ENCODE measurements around the gene RPTOR.

RPTOR gene

GRCh38 chr17:80937462-80938381 is 393.1 kb downstream of the RPTOR start:
- no peak for DNase-seq (ENCODE audit: low read depth)

DNA sequence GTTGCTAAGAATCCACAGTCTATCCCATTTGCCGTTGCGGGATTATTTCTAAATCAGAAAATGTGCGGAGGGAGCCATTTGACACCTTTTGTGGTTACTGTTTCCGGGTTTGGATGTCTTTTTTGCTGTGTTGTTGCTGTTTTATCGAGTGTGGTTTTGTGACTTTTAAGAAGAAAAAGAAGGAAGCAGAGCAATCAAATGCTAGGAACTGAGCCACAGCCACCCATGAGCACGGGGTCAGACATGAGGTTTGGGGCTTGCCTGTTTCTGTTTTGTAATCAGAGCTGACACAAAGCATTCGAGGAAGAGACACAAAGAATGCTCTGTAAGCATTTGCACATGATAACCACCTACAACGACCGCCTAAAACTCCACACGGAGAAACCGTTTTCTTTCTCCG is 393.9 kb downstream of the RPTOR start:
- DNase-seq (ENCODE audit: low read depth) = no peak

GRCh38 chr17:80939151-80940145 is 394.8 kb downstream of the RPTOR start:
- no peak for DNase-seq (ENCODE audit: low read depth)

GRCh38 chr17:80940171-80941123 is 395.8 kb downstream of the RPTOR start:
- DNase-seq (ENCODE audit: low read depth) = no peak

- no peak for DNase-seq (ENCODE audit: low read depth)
Observed at GRCh38 chr17:80941171-80941570, 396.5 kb downstream of the RPTOR start.

DNA sequence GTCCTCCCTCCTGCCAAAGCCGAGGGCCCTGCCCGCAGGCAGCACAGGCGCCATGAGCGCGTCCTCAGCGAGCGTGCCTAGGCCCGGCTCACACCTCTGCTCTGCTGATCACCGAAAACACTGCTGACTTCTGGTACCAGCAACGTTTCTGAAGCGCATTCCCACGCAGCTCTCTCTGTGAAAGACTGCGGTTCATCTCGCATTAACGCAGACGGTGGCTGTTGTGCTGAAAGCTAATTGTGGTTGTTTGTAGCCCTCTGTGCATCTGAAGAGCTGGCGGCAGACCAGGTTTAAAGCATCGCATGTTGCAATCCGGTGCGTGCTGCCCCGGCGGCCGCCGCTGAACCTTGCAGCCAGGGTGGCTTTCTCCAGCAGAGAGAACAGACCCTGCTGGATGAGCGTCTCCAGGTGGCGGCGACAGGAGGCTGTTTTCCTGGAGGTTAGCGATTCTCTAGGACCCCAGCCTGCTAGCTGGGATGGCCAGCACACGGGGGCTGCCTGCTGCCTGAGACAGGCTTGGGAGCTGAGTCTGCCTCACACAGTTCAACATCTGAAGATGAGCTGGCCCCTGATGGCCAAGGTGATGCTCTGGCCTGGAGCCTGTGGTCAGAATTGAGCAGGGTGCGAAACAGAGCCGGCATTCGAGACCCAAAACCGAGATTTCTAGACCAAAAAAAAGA is 397.2 kb downstream of the RPTOR start:
- no peak for DNase-seq (ENCODE audit: low read depth)

DNA sequence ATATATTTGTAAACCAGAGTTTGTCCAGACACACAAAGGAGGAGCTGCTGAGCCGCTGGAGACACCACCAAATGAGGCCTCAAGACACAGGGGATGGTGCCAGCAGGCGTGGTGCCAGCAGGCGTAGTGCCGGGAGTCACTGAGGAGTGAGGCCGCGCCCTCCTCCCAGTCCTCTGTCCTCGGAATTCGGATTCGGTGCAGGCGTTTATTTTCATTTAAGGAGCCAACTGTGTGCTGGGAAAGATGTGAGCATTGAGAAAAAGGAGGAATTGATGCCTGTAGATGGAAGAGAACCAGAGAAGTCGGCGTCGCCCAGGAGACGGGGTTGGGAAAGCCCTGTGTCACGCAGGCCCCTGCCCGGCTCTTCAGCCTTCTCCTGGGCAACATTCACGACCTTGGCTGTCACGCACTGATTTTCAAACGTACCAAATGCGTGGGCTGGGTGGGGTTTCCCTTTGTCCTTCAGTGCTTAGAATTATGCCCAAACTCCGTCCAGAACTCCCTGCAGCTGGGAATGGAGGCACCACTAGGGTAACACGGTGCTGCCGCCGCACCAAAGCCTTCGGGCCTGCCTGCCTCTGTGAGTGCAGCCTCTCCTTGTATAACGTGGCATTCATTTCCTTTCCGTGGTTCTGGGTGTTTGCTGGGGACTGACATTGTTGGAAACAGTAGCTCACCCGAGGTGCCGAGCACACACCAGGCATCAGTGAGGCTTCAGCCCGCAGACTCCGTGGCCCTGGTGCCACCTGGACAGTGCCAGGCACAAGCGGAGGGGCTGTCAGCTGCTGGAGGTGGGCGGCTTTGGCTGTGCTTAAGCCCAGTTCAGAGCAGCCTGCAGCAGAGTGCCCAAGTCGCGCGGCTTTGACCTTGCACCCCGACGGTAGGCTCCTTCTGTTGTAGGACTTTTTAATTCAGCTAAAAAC is 398.0 kb downstream of the RPTOR start:
- no peak for DNase-seq (ENCODE audit: low read depth)

DNA sequence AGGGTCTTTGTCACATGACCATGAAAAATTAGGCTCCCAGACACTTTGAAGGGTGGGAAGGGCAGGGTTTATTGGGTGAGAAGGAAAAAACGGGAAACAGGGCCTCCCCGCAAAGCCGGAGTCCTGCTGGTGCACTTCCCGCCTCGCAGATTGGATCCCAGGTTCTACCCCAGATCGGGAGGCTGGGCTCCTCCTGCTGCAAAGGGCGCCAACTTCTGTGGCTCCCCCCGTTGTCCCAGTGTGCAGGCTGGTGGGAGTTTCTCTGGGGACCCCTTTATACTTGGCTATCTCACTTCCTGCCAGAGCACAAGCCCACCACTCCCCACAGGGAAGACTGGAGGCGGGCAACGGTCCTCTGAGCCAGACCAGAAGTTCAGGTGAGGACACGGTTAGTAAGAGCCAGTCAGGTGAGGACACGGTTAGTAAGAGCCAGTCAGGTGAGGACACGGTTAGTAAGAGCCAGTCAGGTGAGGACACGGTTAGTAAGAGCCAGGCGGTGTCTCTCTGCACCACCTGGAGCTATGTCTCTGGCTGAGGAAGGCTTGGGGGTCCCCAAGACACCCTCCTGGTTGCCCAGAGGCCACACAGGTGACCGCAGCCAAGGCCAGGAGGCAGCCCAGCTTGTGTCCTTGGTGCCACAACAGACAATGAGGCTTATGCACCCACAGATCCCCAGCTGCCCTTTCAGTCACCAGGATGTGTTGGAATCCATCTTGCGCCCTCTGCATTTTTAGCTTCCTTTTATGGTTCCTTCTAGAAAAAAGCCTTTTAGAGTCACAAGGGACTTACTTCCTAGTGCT is 398.9 kb downstream of the RPTOR start:
- DNase-seq (ENCODE audit: low read depth) = no peak

DNA sequence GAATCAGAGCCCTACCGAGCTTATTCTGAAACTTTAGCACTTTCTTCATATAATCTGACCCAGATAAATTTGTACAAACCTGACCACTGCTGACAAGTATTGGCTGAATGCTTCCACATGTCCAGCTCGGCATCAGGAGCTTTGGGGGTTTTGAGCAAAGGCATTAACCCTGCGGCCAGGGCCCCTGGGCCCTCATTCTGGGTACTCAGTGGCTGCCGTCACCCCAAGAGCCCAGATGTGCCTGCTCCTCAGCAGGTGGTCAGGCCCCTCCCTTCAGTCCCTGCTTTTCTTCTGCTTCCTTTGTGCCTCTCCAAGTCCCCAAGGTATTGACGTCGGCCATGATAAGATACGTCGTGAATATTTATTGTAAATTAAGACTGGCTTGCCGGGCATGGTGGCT is 399.7 kb downstream of the RPTOR start:
- no peak for DNase-seq (ENCODE audit: low read depth)

GRCh38 chr17:80945736-80946135 is 401.1 kb downstream of the RPTOR start:
- no peak for DNase-seq (ENCODE audit: low read depth)

DNA sequence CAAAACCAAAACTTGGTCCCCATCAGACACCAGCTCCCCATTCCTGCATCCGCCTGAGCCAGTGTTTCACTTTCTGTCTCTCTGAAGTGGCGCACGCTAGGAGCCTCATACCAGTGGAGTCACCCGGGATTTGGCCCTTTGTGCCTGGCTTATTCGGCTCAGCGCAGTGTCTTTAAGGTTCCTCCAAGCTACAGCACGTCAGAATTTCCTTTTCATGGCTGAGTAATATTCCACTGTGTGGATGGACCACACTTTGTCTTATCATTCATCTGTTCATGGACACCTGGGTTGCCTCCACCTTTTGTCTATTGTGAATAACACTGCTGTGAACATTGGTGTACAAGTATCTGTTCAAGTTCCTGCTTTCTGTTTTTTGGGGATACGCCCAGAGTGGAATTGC is 401.8 kb downstream of the RPTOR start:
- no peak for DNase-seq (ENCODE audit: low read depth)

DNA sequence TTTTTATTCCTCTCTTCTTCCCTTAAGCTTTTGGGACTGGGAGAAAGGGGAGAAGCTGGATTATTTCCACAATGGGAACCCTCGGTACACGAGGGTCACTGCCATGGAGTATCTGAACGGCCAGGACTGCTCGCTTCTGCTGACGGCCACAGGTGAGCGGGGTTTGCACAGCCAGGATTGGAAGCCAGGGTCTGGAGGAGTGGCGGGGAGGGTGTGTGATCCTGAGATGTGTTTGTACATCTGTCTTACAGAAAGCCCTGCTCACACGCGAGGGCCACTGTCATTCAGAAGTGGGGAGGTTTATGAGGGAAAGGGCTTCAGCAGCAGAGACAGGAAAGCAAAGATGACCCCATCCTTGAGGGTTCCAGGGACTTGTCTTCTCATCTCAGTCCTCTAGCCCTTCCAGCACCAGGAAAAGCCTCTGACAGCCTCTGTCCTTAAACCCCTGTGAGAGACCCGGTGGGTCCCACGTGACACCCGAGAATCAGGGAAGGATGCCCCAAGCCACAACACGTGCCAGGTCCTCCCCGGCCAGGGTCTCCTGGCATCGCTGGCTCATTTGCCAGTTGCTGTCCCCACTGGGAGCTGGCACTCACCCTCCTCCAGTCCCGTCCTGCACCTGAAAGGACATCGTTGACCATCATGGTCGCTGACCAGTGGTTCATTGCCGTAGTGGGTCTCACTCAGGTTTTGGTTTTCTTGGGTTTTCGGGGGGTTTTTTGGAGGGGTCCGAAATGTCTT is 402.7 kb downstream of the RPTOR start:
- no peak for DNase-seq (ENCODE audit: low read depth)

DNA sequence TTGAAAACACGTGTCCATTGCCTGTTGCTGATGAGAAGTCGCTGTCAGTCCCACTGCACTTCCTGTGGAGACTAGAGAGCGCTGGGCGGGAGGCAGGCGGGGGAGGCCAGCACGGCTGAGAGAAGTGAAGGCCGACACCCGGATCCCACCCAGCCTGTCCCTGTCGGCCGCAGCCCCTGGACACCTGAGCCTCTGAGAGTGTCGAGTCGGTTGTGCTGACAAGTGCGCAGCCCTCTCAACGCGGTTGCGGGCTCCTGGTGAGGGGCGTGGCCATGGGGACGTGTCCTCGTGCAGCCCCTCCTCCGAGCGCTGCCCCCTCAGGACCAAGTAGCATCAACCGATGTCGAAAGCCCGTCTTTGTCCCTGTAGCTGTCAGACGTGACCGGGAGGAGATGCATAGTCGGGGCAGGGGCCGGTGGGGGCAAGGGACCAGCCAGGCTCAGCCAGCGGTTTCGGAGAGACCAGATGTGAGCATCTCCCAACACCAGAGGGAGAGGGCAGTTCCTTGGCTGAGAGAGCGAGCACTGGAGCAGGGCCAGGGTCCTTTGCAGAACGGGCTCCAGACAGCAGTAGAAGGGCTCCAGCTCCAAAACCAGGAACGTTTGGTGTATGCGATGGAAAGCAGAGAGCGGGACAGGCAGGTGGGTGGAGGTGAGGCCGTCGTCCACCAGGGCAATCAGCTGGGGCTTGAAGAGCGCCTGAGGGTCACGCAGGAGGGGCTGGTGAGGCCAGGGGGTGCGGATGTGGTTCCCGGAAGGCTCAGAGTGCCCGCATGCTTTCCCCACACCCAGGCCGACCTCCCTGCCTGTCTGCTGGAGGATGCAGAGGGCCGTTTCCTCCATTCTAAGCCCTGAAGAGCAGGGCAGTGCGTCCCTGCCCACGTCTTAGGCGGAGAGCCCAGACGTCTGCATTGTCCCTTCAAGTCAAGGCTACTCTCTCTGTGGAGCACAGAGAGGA is 403.7 kb downstream of the RPTOR start:
- DNase-seq (ENCODE audit: low read depth) = no peak

- DNase-seq (ENCODE audit: low read depth) = no peak
Observed at GRCh38 chr17:80948976-80949450, 404.4 kb downstream of the RPTOR start.

DNA sequence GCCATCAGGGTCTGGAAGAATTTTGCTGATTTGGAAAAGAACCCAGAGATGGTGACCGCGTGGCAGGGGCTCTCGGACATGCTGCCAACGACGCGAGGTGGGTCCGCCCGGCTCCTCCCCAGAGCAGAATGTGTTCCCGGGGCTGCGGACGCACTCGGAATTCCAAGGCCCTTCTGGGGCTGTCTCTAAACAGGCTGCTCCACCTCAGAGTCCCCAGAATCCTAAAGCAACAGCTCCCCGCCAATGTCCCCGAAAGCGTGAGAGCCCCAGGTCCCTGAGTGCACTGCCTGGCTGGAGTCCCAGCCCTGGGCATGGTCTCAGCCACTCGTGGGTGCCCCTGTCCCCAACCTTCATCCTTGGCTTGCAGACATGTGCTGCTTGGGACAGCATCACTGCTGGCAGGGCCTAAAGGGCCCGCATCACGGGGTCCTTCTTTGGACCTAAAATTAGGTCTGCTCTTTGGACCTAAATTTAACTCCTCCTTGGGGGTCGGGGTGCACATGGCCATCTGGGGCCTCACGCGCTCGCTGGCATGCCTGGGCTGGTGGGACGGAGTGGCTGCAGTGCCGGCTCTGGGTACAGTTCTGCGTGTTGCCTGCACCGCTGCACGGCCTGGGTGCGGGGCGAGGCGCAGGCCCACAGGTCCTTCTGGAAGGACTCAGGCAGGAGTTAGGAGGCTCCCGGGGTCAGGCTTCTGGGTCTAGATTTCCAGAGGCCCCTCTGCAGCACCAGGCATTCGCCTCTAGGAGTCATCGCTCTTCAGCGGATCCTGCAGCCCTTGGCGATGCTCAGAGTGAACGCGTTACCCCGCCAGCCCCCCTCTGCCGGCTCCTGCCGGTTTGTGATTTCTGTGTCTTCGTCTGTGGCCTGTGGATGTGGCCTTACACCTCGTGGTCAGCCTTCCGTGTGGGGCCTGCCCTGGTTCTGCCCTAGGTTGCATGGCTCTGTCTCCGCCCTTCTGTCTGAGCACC is 405.1 kb downstream of the RPTOR start:
- DNase-seq (ENCODE audit: low read depth) = no peak
